A673 (cell line): ENCODE measurements around the gene SLC2A6. TPM values are rescaled to one million over a fixed set of nuclear protein-coding genes. Genes with fewer than 3 reads are reported as not detected.

Experiments used
- BruUV-seq: library from RNA; stranded (reverse); fragments of 400-500 nt; replicated peaks from 2 replicates; lab custom pipeline; 2021; lab: Mats Ljungman, UMichigan
- CTCF ChIA-PET: fragments of 300-600 bp; sonication (Branson Sonifier 250); formaldehyde crosslinking; loops from one replicate; lab custom pipeline; 2022; ENCODE audit warnings: antibody characterized with exemption; lab: Charles Lee
- POLR2A ChIA-PET: fragments of 300-600 bp; sonication (Branson Sonifier 250); formaldehyde crosslinking; loops from one replicate; lab custom pipeline; 2022; ENCODE audit warnings: antibody characterized with exemption; ENCODE audit not compliant: low non-redundant PET; lab: Charles Lee
- DNase-seq: peaks from one replicate; pipeline ENCODE4 v3.0.0-alpha.2; 2015; ENCODE audit warnings: low spot score
- H3K27ac ChIP-seq: fragments of 200-600 bp; sonication (generic); 2 replicates; pipeline ENCODE4 v1.5.1; 2016; ENCODE audit warnings: mixed run types, low read depth, mild to moderate bottlenecking, mixed read lengths, antibody characterized with exemption, low read length; ENCODE audit not compliant: poor library complexity, severe bottlenecking
- H3K27me3 ChIP-seq: fragments of 200-600 bp; sonication (generic); replicated peaks from 2 replicates; pipeline ENCODE4 v1.6.1; 2017; ENCODE audit warnings: mixed run types, low read depth, mild to moderate bottlenecking, mixed read lengths, antibody characterized with exemption, low read length; ENCODE audit not compliant: insufficient read depth, poor library complexity
- H3K36me3 ChIP-seq: fragments of 200-600 bp; sonication (generic); 2 replicates; pipeline ENCODE4 v1.6.1; 2016; ENCODE audit warnings: mixed run types, mild to moderate bottlenecking, mixed read lengths, antibody characterized with exemption, low read length; ENCODE audit not compliant: insufficient read depth, poor library complexity, severe bottlenecking
- H3K4me1 ChIP-seq: fragments of 200-600 bp; sonication (generic); 2 replicates; pipeline ENCODE4 v1.6.1; 2017; ENCODE audit warnings: mixed run types, mild to moderate bottlenecking, mixed read lengths, antibody characterized with exemption, low read length; ENCODE audit not compliant: insufficient read depth, poor library complexity, severe bottlenecking
- H3K4me3 ChIP-seq: fragments of 200-600 bp; sonication (generic); 2 replicates; pipeline ENCODE4 v1.5.1; 2016; ENCODE audit warnings: low read depth, mixed run types, mild to moderate bottlenecking, mixed read lengths, low read length; ENCODE audit not compliant: poor library complexity, severe bottlenecking
- H3K9me3 ChIP-seq: fragments of 200-600 bp; sonication (generic); 2 replicates; pipeline ENCODE4 v1.6.1; 2016; ENCODE audit warnings: mixed run types, low read depth, mild to moderate bottlenecking, mixed read lengths, antibody characterized with exemption, low read length; ENCODE audit not compliant: poor library complexity, severe bottlenecking
- EZH2 ChIP-seq: fragments of 200-600 bp; sonication (generic); IDR thresholded peaks from 2 replicates; pipeline ENCODE4 v1.6.1; 2017; ENCODE audit warnings: borderline replicate concordance, low read depth, mild to moderate bottlenecking, mixed read lengths, antibody characterized with exemption, low read length; ENCODE audit not compliant: poor library complexity, severe bottlenecking
- intact Hi-C: fragments of 100-400 bp; cut with micrococcal nuclease; formaldehyde crosslinking; loops from one replicate; pipeline ENCODE4 v1.10.0; 2022; ENCODE audit not compliant: unreplicated experiment
- total RNA-seq: library from RNA; stranded (reverse); gene quantifications from 2 replicates; pipeline ENCODE4 v1.2.3, GENCODE V29; 2021
- TF ChIP-seq, protein P1 (sequence below): fragments of 300-800, 200-600 bp; sonication (generic); conservative IDR thresholded peaks from 2 replicates; pipeline ENCODE4 v1.5.1; 2017; ENCODE audit warnings: low read depth, mild to moderate bottlenecking, antibody characterized with exemption, low read length, moderate library complexity, mixed read lengths

SLC2A6 gene
- total RNA-seq, 1 experiment from 2014 or later, result 1.8 TPM

DNA sequence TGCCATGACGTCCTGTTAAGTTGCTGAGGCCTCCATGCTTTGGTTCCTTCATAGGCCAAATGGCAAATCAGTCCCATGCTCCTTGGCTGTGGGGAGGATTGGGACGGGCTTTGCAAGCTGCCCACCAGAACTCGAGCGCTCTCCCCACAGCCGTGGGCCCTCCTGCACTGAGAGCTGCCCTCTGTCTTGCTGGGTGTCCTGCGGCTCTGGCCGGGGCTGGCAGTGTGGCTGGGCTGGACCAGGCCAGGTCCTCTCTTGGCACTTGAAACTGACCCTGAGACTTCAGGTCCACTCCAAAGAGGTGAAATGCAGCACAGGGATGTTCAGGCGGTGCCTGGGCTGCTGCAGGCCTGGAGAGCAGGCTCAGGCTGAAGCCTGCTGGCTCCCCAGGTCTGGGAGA, 38.8 kb upstream of the SLC2A6 start:
- no peaks in the 10 kb centered on the region for H3K4me1 ChIP-seq
- POLR2A ChIA-PET, result no interaction called here

DNA sequence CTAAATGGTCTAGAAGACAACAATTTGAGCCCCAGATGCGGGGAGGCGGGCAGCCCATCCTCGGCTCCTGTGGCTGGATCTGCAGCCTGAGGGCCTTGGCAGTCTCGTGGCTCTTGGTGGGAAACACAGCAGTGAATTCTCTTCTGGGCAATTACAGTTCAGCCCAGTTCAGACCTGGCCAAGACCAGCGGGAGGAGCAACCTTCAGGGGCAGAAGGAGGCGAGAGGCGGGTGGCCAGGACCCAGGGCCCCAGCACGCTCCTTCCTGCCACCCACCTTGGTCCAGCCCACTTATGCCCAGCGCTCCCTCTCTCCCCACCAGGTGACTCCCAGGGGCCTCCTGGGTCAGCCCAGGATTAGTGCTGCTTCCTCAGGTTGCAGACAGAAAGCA, 38.1 kb upstream of the SLC2A6 start:
- H3K27me3 ChIP-seq, result no peaks in the 10 kb centered on the region
- CTCF ChIA-PET, result no interaction called here
- H3K27ac ChIP-seq, result no peak overlapping the region

More for the DNA sequence above, 38.8 kb upstream of the SLC2A6 start:
- H3K27ac ChIP-seq, result no peak overlapping the region
- no peaks in the 10 kb centered on the region for H3K27me3 ChIP-seq
- no peak overlapping the region for H3K4me3 ChIP-seq
- intact Hi-C loops, result no loop called here
- H3K9me3 ChIP-seq, result no peaks in the 10 kb centered on the region
- no TSS peak for BruUV-seq
- no peaks in the 10 kb centered on the region for H3K36me3 ChIP-seq
- DNase-seq, result no peak
- TF ChIP-seq, protein P1, sequence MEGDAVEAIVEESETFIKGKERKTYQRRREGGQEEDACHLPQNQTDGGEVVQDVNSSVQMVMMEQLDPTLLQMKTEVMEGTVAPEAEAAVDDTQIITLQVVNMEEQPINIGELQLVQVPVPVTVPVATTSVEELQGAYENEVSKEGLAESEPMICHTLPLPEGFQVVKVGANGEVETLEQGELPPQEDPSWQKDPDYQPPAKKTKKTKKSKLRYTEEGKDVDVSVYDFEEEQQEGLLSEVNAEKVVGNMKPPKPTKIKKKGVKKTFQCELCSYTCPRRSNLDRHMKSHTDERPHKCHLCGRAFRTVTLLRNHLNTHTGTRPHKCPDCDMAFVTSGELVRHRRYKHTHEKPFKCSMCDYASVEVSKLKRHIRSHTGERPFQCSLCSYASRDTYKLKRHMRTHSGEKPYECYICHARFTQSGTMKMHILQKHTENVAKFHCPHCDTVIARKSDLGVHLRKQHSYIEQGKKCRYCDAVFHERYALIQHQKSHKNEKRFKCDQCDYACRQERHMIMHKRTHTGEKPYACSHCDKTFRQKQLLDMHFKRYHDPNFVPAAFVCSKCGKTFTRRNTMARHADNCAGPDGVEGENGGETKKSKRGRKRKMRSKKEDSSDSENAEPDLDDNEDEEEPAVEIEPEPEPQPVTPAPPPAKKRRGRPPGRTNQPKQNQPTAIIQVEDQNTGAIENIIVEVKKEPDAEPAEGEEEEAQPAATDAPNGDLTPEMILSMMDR, result no peak
- TF ChIP-seq EZH2, result no peak
- CTCF ChIA-PET, result no interaction called here

DNA sequence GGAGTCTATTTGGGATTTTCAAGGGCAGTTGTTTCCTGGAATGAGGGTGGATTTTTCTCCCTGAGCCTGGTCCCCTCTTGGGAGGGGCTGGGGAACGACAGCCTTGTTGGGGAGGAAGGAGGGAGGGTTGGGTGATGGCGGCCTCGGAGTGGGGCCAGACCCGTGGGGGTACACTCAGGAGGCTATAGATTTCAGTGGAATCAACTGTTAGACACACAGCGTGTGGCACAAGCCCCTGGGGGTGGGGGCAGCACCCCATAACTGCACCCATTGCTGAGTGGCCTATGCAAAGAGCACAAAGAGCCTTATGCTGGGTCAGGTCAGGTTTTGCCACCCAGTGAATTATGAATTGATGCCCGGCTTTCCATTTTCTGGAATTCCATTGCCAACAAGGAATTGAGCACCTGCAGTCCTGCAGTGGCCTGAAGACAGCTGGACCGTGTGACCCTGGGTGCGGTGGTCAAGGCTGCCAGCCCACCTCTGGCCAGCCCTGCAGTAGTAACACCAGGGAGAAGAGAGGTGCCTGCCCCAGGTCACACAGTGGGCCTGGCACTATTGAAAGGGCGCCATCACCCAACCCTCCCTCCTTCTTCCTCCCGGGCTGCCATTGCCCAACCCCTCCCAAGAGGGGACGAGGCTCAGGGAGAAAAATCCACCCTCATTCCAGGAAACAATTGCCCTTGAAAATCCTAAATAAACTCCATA, 37.5 kb upstream of the SLC2A6 start:
- H3K9me3 ChIP-seq, result no peaks in the 10 kb centered on the region
- intact Hi-C loops, result no loop called here
- CTCF ChIA-PET, result no interaction called here
- POLR2A ChIA-PET, result no interaction called here
- no peak for TF ChIP-seq EZH2
- TF ChIP-seq, protein P1, result no peak
- no peak for DNase-seq
- no peak overlapping the region for H3K27ac ChIP-seq
- H3K4me3 ChIP-seq, result no peak overlapping the region
- no peaks in the 10 kb centered on the region for H3K4me1 ChIP-seq
- H3K36me3 ChIP-seq, result no peaks in the 10 kb centered on the region
- H3K27me3 ChIP-seq, result no peaks in the 10 kb centered on the region
- BruUV-seq, result no TSS peak

More for the DNA sequence above, 38.1 kb upstream of the SLC2A6 start:
- TF ChIP-seq EZH2, result no peak
- TF ChIP-seq, protein P1, result no peak
- H3K36me3 ChIP-seq, result no peaks in the 10 kb centered on the region
- POLR2A ChIA-PET, result no interaction called here
- H3K4me1 ChIP-seq, result no peaks in the 10 kb centered on the region
- no peak for DNase-seq
- BruUV-seq, result no TSS peak
- H3K4me3 ChIP-seq, result no peak overlapping the region
- no peaks in the 10 kb centered on the region for H3K9me3 ChIP-seq
- intact Hi-C loops, result no loop called here
